Neural cell (in vitro differentiated cells): ENCODE results near the gene M1AP. TPM values are rescaled to one million over a fixed set of nuclear protein-coding genes. Genes with fewer than 3 reads are reported as not detected.

Experiments used
- H2AFZ ChIP-seq: fragments of 200-600, 300-800 bp; sonication (generic), shearing (Covaris generic); 2 replicates; pipeline ENCODE4 v1.6.0; 2014; ENCODE audit warnings: low read depth, mild to moderate bottlenecking, antibody characterized with exemption, low read length, moderate library complexity
- H3F3A ChIP-seq: fragments of 200-600 bp; shearing (Covaris generic); 2 replicates; pipeline ENCODE4 v1.6.1; 2016; ENCODE audit warnings: mild to moderate bottlenecking, moderate library complexity, mixed read lengths, antibody characterized with exemption, low read length; ENCODE audit not compliant: insufficient read depth, poor library complexity, severe bottlenecking
- H3K27ac ChIP-seq: fragments of 200-600, 300-800 bp; sonication (generic), shearing (Covaris generic); 2 replicates; pipeline ENCODE4 v1.5.1; 2014; ENCODE audit warnings: mild to moderate bottlenecking, low read length, moderate library complexity
- H3K27me3 ChIP-seq: fragments of 300-800, 200-600 bp; sonication (generic), shearing (Covaris generic); 2 replicates; pipeline ENCODE4 v1.6.0; 2014; ENCODE audit warnings: mild to moderate bottlenecking, low read depth, low read length, moderate library complexity; ENCODE audit not compliant: insufficient read depth
- H3K36me3 ChIP-seq: fragments of 300-800, 200-600 bp; sonication (generic), shearing (Covaris generic); 2 replicates; pipeline ENCODE4 v1.5.1; 2014; ENCODE audit warnings: mild to moderate bottlenecking, antibody characterized with exemption, low read length, moderate library complexity; ENCODE audit not compliant: insufficient read depth
- H3K4me2 ChIP-seq: fragments of 300-800, 200-600 bp; sonication (generic), shearing (Covaris generic); 2 replicates; pipeline ENCODE4 v1.6.0; 2014; ENCODE audit warnings: mild to moderate bottlenecking, low read length
- H3K4me3 ChIP-seq: fragments of 300-800, 200-600 bp; sonication (generic), shearing (Covaris generic); 2 replicates; pipeline ENCODE4 v1.5.1; 2014; ENCODE audit warnings: mild to moderate bottlenecking, low read length, moderate library complexity
- H3K79me2 ChIP-seq: fragments of 200-600 bp; shearing (Covaris generic); replicated peaks from 2 replicates; pipeline ENCODE4 v1.6.0; 2014; ENCODE audit warnings: mild to moderate bottlenecking, low read length, moderate library complexity; ENCODE audit not compliant: insufficient read depth
- H3K9ac ChIP-seq: fragments of 300-800, 200-600 bp; sonication (generic), shearing (Covaris generic); 2 replicates; pipeline ENCODE4 v1.6.1; 2016; ENCODE audit warnings: mild to moderate bottlenecking, low read length, mixed read lengths
- H3K9me2 ChIP-seq: fragments of 200-600 bp; shearing (Covaris generic); 2 replicates; pipeline ENCODE4 v1.6.1; 2016; ENCODE audit warnings: mild to moderate bottlenecking, low read length, mixed read lengths; ENCODE audit not compliant: insufficient read depth
- H3K9me3 ChIP-seq: fragments of 200-600, 300-800 bp; sonication (generic), shearing (Covaris generic); 2 replicates; pipeline ENCODE4 v1.6.1; 2016; ENCODE audit warnings: mild to moderate bottlenecking, mixed run types, low read length, moderate library complexity, mixed read lengths
- H4K20me1 ChIP-seq: fragments of 200-600 bp; shearing (Covaris generic); 2 replicates; pipeline ENCODE4 v1.6.1; 2016; ENCODE audit warnings: mild to moderate bottlenecking, mixed run types; ENCODE audit not compliant: insufficient read depth
- EP300 ChIP-seq: fragments of 450-650 bp; conservative IDR thresholded peaks from 2 replicates; pipeline ENCODE4 v1.6.1; 2014; ENCODE audit warnings: antibody characterized with exemption, mild to moderate bottlenecking, moderate library complexity; ENCODE audit not compliant: poor library complexity, severe bottlenecking
- EZH2 ChIP-seq: fragments of 200-600, 300-800 bp; shearing (Covaris generic), sonication (generic); IDR thresholded peaks from 2 replicates; pipeline ENCODE4 v1.6.1; 2014; ENCODE audit warnings: antibody characterized with exemption, low read length, borderline replicate concordance, mild to moderate bottlenecking; ENCODE audit not compliant: insufficient read depth, poor library complexity, severe bottlenecking
- MXI1 ChIP-seq: fragments of 450-650 bp; conservative IDR thresholded peaks from 2 replicates; pipeline ENCODE4 v1.6.1; 2014; ENCODE audit warnings: antibody characterized with exemption, mild to moderate bottlenecking; ENCODE audit not compliant: poor library complexity, severe bottlenecking
- POLR2AphosphoS5 ChIP-seq: IDR thresholded peaks from 2 replicates; pipeline ENCODE4 v1.6.1; 2012
- RAD21 ChIP-seq: fragments of 450-650 bp; conservative IDR thresholded peaks from 2 replicates; pipeline ENCODE4 v1.6.1; 2014; ENCODE audit warnings: antibody characterized with exemption, mild to moderate bottlenecking, moderate library complexity
- SMC3 ChIP-seq: fragments of 450-650 bp; conservative IDR thresholded peaks from 2 replicates; pipeline ENCODE4 v1.6.1; 2014; ENCODE audit warnings: antibody characterized with exemption, mild to moderate bottlenecking, moderate library complexity; ENCODE audit not compliant: poor library complexity
- TAF1 ChIP-seq: IDR thresholded peaks from 2 replicates; pipeline ENCODE4 v1.6.1; 2012; ENCODE audit warnings: low read depth
- polyA plus RNA-seq: library from polyadenylated mRNA; depleted of rRNA; stranded (reverse); fragments of >200 nt; gene quantifications from 2 replicates; pipeline ENCODE4 v1.2.3, GENCODE V29; 2014
- TF ChIP-seq, protein P1 (sequence below): fragments of 450-650 bp; IDR thresholded peaks from 2 replicates; pipeline ENCODE4 v1.5.1; 2014; ENCODE audit warnings: antibody characterized with exemption, mild to moderate bottlenecking, moderate library complexity; ENCODE audit not compliant: poor library complexity, severe bottlenecking
- TF ChIP-seq, protein P2 (sequence below): IDR thresholded peaks from 2 replicates; pipeline ENCODE4 v1.6.1; 2012; ENCODE audit warnings: borderline replicate concordance

M1AP gene
- polyA plus RNA-seq, 1 donor from 2014 or later: not detected

- H3K9ac ChIP-seq: no peak overlapping the region
- H3K4me3 ChIP-seq: no peak overlapping the region
- TF ChIP-seq, protein P1, sequence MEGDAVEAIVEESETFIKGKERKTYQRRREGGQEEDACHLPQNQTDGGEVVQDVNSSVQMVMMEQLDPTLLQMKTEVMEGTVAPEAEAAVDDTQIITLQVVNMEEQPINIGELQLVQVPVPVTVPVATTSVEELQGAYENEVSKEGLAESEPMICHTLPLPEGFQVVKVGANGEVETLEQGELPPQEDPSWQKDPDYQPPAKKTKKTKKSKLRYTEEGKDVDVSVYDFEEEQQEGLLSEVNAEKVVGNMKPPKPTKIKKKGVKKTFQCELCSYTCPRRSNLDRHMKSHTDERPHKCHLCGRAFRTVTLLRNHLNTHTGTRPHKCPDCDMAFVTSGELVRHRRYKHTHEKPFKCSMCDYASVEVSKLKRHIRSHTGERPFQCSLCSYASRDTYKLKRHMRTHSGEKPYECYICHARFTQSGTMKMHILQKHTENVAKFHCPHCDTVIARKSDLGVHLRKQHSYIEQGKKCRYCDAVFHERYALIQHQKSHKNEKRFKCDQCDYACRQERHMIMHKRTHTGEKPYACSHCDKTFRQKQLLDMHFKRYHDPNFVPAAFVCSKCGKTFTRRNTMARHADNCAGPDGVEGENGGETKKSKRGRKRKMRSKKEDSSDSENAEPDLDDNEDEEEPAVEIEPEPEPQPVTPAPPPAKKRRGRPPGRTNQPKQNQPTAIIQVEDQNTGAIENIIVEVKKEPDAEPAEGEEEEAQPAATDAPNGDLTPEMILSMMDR: no peak
- no peak for TF ChIP-seq MXI1
- no peak for TF ChIP-seq TAF1
- no peak for TF ChIP-seq EZH2
- no peak for TF ChIP-seq RAD21
- no peak for TF ChIP-seq POLR2AphosphoS5
- TF ChIP-seq, protein P2, sequence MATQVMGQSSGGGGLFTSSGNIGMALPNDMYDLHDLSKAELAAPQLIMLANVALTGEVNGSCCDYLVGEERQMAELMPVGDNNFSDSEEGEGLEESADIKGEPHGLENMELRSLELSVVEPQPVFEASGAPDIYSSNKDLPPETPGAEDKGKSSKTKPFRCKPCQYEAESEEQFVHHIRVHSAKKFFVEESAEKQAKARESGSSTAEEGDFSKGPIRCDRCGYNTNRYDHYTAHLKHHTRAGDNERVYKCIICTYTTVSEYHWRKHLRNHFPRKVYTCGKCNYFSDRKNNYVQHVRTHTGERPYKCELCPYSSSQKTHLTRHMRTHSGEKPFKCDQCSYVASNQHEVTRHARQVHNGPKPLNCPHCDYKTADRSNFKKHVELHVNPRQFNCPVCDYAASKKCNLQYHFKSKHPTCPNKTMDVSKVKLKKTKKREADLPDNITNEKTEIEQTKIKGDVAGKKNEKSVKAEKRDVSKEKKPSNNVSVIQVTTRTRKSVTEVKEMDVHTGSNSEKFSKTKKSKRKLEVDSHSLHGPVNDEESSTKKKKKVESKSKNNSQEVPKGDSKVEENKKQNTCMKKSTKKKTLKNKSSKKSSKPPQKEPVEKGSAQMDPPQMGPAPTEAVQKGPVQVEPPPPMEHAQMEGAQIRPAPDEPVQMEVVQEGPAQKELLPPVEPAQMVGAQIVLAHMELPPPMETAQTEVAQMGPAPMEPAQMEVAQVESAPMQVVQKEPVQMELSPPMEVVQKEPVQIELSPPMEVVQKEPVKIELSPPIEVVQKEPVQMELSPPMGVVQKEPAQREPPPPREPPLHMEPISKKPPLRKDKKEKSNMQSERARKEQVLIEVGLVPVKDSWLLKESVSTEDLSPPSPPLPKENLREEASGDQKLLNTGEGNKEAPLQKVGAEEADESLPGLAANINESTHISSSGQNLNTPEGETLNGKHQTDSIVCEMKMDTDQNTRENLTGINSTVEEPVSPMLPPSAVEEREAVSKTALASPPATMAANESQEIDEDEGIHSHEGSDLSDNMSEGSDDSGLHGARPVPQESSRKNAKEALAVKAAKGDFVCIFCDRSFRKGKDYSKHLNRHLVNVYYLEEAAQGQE: no peak
- TF ChIP-seq SMC3: no peak
- TF ChIP-seq EP300: no peak
- no peak overlapping the region for H3K4me2 ChIP-seq
- no peaks in the 10 kb centered on the region for H3F3A ChIP-seq
- no peaks in the 10 kb centered on the region for H3K36me3 ChIP-seq
- H3K9me2 ChIP-seq: no peaks in the 10 kb centered on the region
- no peaks in the 10 kb centered on the region for H3K27me3 ChIP-seq
- no peaks in the 10 kb centered on the region for H4K20me1 ChIP-seq
- no peaks in the 10 kb centered on the region for H3K9me3 ChIP-seq
- H2AFZ ChIP-seq: no peak overlapping the region
- H3K27ac ChIP-seq: no peak overlapping the region
- H3K79me2 ChIP-seq: no peaks in the 10 kb centered on the region
Observed at GRCh38 chr2:74597410-74597809, 50.7 kb downstream of the M1AP start.

DNA sequence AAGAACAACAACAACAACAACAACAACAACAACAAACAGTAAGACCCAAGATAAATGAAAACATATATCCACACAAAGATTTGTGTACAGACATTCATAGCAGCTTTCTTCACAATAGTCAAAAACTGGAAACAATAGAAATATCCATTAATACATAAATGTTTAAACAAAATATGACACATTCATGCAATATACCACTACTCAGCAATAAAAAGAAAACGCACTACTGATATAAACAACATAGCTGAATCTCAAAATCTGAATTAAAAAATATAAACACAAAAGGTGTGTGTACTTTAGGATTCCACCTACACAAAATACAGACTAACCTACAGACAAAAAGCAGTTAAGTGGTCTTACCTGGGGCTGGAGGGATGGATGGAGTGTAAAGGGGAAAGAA is 51.5 kb downstream of the M1AP start:
- H3K9me2 ChIP-seq: no peaks in the 10 kb centered on the region
- no peaks in the 10 kb centered on the region for H3K27me3 ChIP-seq
- H4K20me1 ChIP-seq: no peaks in the 10 kb centered on the region
- no peak for TF ChIP-seq EP300
- TF ChIP-seq SMC3: no peak
- TF ChIP-seq, protein P1: no peak
- no peak for TF ChIP-seq RAD21
- no peak for TF ChIP-seq EZH2
- TF ChIP-seq TAF1: no peak
- TF ChIP-seq, protein P2: no peak
- no peak for TF ChIP-seq POLR2AphosphoS5
- TF ChIP-seq MXI1: no peak
- H3K9ac ChIP-seq: no peak overlapping the region
- no peak overlapping the region for H3K4me3 ChIP-seq
- no peaks in the 10 kb centered on the region for H3K79me2 ChIP-seq
- H3K27ac ChIP-seq: no peak overlapping the region
- H3K36me3 ChIP-seq: no peaks in the 10 kb centered on the region
- H2AFZ ChIP-seq: no peak overlapping the region
- no peak overlapping the region for H3K4me2 ChIP-seq
- H3K9me3 ChIP-seq: no peaks in the 10 kb centered on the region
- no peaks in the 10 kb centered on the region for H3F3A ChIP-seq
